Activated T-cell treated with anti-CD3 and anti-CD28 coated beads for 24 hours (primary cell): ENCODE data around the gene ENDOU.

ENCODE experiments used
- DNase-seq: peaks from one replicate; pipeline ENCODE4 v3.0.0-alpha.2; 2020; ENCODE audit warnings: low read depth

ENDOU gene

GRCh38 chr12:47743311-47743860 is 18.1 kb upstream of the ENDOU start:
- DNase-seq, result no peak

GRCh38 chr12:47742253-47742825 is 17.0 kb upstream of the ENDOU start:
- peak; percentile 66 for DNase-seq

- DNase-seq, result peak; percentile 25
Observed at GRCh38 chr12:47741340-47741703, 16.0 kb upstream of the ENDOU start.

- no peak for DNase-seq
Observed at GRCh38 chr12:47740606-47741339, 15.5 kb upstream of the ENDOU start.

GRCh38 chr12:47739979-47740378 is 14.7 kb upstream of the ENDOU start:
- DNase-seq, result no peak

GRCh38 chr12:47739297-47739696 is 14.0 kb upstream of the ENDOU start:
- no peak for DNase-seq

- no peak for DNase-seq
Observed at GRCh38 chr12:47737936-47738594, 12.8 kb upstream of the ENDOU start.

GRCh38 chr12:47736877-47737676 is 11.8 kb upstream of the ENDOU start:
- DNase-seq, result no peak

- DNase-seq, result no peak
Observed at GRCh38 chr12:47736216-47736615, 10.9 kb upstream of the ENDOU start.

GRCh38 chr12:47735649-47736048 is 10.4 kb upstream of the ENDOU start:
- no peak for DNase-seq

- DNase-seq, result no peak
Observed at GRCh38 chr12:47734725-47735480, 9.6 kb upstream of the ENDOU start.

GRCh38 chr12:47733142-47733541 is 7.9 kb upstream of the ENDOU start:
- DNase-seq, result no peak

- no peak for DNase-seq
Observed at GRCh38 chr12:47732504-47732903, 7.2 kb upstream of the ENDOU start.

GRCh38 chr12:47731723-47732122 is 6.4 kb upstream of the ENDOU start:
- DNase-seq, result no peak

GRCh38 chr12:47730341-47730744 is 5.1 kb upstream of the ENDOU start:
- no peak for DNase-seq

- DNase-seq, result no peak
Observed at GRCh38 chr12:47729233-47729632, 3.9 kb upstream of the ENDOU start.

GRCh38 chr12:47725893-47726292 is 603 bp upstream of the ENDOU start:
- DNase-seq, result no peak

- DNase-seq, result no peak
Observed at GRCh38 chr12:47722941-47723631, 2.2 kb downstream of the ENDOU start.

GRCh38 chr12:47722136-47722834 is 3.0 kb downstream of the ENDOU start:
- DNase-seq, result no peak

GRCh38 chr12:47721431-47721973 is 3.8 kb downstream of the ENDOU start:
- no peak for DNase-seq
